SH-SY5Y (cell line): ENCODE measurements around the gene CEP104.

Experiments
- GATA2 ChIP-seq: IDR thresholded peaks from 2 replicates; pipeline ENCODE4 v1.6.1; 2011; ENCODE audit warnings: mild to moderate bottlenecking, low read depth, low read length
- GATA3 ChIP-seq: IDR thresholded peaks from 2 replicates; pipeline ENCODE4 v1.6.1; 2011; ENCODE audit warnings: low read depth, mild to moderate bottlenecking, low read length, moderate library complexity

- no peak for TF ChIP-seq GATA2
- no peak for TF ChIP-seq GATA3
Observed at GRCh38 chr1:3824650-3825049, 32.4 kb downstream of the CEP104 start.
